Uterus (tissue), 2 donors: ENCODE data around the gene SDC1.

ENCODE experiments used
- POLR2A ChIP-seq, 2 donors: fragments of 450-650 bp; IDR thresholded peaks; one replicate each; pipeline ENCODE4 v1.6.1; 2016; ENCODE audit warnings: antibody characterized with exemption in 2 of 2, mild to moderate bottlenecking in 1 of 2, moderate library complexity in 1 of 2
- TF ChIP-seq, protein P1 (sequence below), 4 experiments: fragments of 200-600 bp in 2 of 4; fragments of 450-650 bp in 2 of 4; sonication (generic) in 2 of 4; IDR thresholded peaks; one replicate each; pipeline ENCODE4 v1.5.1; 2016 to 2019; ENCODE audit warnings: antibody characterized with exemption in 4 of 4, mild to moderate bottlenecking in 2 of 4, moderate library complexity in 1 of 4

DNA sequence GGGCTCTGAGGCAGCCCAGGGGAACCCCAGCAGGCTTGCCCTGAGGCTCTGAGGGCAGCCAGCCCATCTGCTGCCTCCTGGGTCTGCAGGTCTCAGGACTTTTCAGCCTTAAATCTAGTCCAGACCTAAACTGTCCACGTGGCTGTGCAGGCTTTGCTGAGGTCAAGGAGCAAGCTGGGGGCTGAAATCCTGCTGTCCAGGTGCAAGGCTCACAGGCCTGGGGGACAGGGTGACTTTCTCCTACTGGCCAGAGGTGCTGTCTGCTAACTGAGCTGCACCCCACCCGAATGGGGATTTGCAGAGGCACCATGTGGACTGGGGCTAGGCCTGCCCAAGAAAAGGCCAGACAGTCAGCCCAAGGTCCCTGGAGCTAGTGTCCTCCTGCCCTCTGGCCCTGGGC, 32.1 kb downstream of the SDC1 start:
- TF ChIP-seq, protein P1, sequence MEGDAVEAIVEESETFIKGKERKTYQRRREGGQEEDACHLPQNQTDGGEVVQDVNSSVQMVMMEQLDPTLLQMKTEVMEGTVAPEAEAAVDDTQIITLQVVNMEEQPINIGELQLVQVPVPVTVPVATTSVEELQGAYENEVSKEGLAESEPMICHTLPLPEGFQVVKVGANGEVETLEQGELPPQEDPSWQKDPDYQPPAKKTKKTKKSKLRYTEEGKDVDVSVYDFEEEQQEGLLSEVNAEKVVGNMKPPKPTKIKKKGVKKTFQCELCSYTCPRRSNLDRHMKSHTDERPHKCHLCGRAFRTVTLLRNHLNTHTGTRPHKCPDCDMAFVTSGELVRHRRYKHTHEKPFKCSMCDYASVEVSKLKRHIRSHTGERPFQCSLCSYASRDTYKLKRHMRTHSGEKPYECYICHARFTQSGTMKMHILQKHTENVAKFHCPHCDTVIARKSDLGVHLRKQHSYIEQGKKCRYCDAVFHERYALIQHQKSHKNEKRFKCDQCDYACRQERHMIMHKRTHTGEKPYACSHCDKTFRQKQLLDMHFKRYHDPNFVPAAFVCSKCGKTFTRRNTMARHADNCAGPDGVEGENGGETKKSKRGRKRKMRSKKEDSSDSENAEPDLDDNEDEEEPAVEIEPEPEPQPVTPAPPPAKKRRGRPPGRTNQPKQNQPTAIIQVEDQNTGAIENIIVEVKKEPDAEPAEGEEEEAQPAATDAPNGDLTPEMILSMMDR (IDR thresholded peaks at IDR 0.05), result no peak
- no peak for TF ChIP-seq POLR2A (IDR thresholded peaks at IDR 0.05)
